HUES64 (cell line): ENCODE results near the gene TNFSF13. TPM values are rescaled to one million over a fixed set of nuclear protein-coding genes. Genes with fewer than 3 reads are reported as not detected.

ENCODE experiments used
- H3K27ac ChIP-seq: 2 replicates; pipeline ENCODE4 v1.7.0; 2013; ENCODE audit warnings: low read depth, low read length, inconsistent platforms
- H3K27me3 ChIP-seq: 2 replicates; pipeline ENCODE4 v1.6.1; 2013; ENCODE audit warnings: mild to moderate bottlenecking, low read length; ENCODE audit not compliant: insufficient read depth
- H3K36me3 ChIP-seq: 2 replicates; pipeline ENCODE4 v1.6.1; 2013; ENCODE audit warnings: mild to moderate bottlenecking, low read length; ENCODE audit not compliant: insufficient read depth
- H3K4me1 ChIP-seq: 2 replicates; pipeline ENCODE4 v1.6.1; 2013; ENCODE audit warnings: mild to moderate bottlenecking, low read length, moderate library complexity; ENCODE audit not compliant: insufficient read depth
- H3K4me3 ChIP-seq: 2 replicates; pipeline ENCODE4 v1.5.1; 2013; ENCODE audit warnings: mild to moderate bottlenecking, low read length, moderate library complexity
- H3K9ac ChIP-seq: 2 replicates; pipeline ENCODE4 v1.6.1; 2013; ENCODE audit warnings: mild to moderate bottlenecking, low read depth, low read length
- H3K9me3 ChIP-seq: 2 replicates; pipeline ENCODE4 v1.6.1; 2013; ENCODE audit warnings: low read depth, low read length; ENCODE audit not compliant: insufficient read depth
- WGBS: fragments of 150-250, 120-280 bp; methylation state at CpG from one replicate; pipeline ENCODE4 v1.1.7; 2013; ENCODE audit warnings: missing lambda C conversion rate; 5-methylcytosine and 5-hydroxymethylcytosine counted together
- polyA plus RNA-seq, 2 experiments: library from polyadenylated mRNA; stranded (reverse); fragments of 50-300 nt; gene quantifications; one replicate each; pipeline ENCODE4 v1.2.3, GENCODE V29; 2013

Gene TNFSF13
- polyA plus RNA-seq (2013, experiment 1 of 2): 1.7 TPM
- polyA plus RNA-seq (2013, experiment 2 of 2): 1.6 TPM

GRCh38 chr17:7558544-7559319 lies at the start of gene TNFSF13:
Gene TNFSF13, plus strand, starts transcription at chr17:7558750. Its CDS starts 290 bp downstream, at chr17:7559040.
- Histone ChIP-seq H3K9me3 (no peaks in the 10 kb centered on the region), H3K27ac (peak within 1 kb of the TSS; percentile 56; the same call in 1 of the 2 replicates), H3K27me3 (no peaks in the 10 kb centered on the region), H3K4me1 (peaks cover 38% of the 10 kb centered on the region), H3K36me3 (peaks cover under 1% of the 10 kb centered on the region), H3K4me3 (peak within 1 kb of the TSS; percentile 34), H3K9ac (peak within 1 kb of the TSS; percentile 29)
- whole genome bisulfite sequencing: 86% methylated on average over 16 of the region's 16 CpGs

- H3K9me3 ChIP-seq: no peaks in the 10 kb centered on the region
- H3K4me3 ChIP-seq: no peak overlapping the region
- peaks cover 99% of the 10 kb centered on the region for H3K36me3 ChIP-seq
- H3K9ac ChIP-seq: no peak overlapping the region
- H3K4me1 ChIP-seq: no peaks in the 10 kb centered on the region
- 95% methylated on average over 9 of the region's 9 CpGs for WGBS
- no peaks in the 10 kb centered on the region for H3K27me3 ChIP-seq
- no peak overlapping the region for H3K27ac ChIP-seq
Observed at GRCh38 chr17:7508846-7509245, 49.7 kb upstream of the TNFSF13 start.

- no peak overlapping the region for H3K9ac ChIP-seq
- WGBS: 96% methylated on average over 5 of the region's 5 CpGs
- H3K9me3 ChIP-seq: no peaks in the 10 kb centered on the region
- H3K27me3 ChIP-seq: no peaks in the 10 kb centered on the region
- no peak overlapping the region for H3K4me3 ChIP-seq
- H3K4me1 ChIP-seq: no peaks in the 10 kb centered on the region
- peaks cover 92% of the 10 kb centered on the region for H3K36me3 ChIP-seq
- H3K27ac ChIP-seq: no peak overlapping the region
Observed at GRCh38 chr17:7509937-7510336, 48.6 kb upstream of the TNFSF13 start.

GRCh38 chr17:7511108-7511507 lies 47.4 kb upstream of the TNFSF13 start:
- WGBS: 94% methylated on average over 10 of the region's 10 CpGs

GRCh38 chr17:7512105-7512504 lies 46.4 kb upstream of the TNFSF13 start:
- Histone ChIP-seq H3K9me3 (no peaks in the 10 kb centered on the region), H3K36me3 (peaks cover 74% of the 10 kb centered on the region), H3K27me3 (no peaks in the 10 kb centered on the region), H3K9ac (no peak overlapping the region), H3K4me3 (no peak overlapping the region), H3K27ac (no peak overlapping the region), H3K4me1 (no peaks in the 10 kb centered on the region)
- 95% methylated on average over 15 of the region's 15 CpGs for WGBS

More at GRCh38 chr17:7511108-7511507, 47.4 kb upstream of the TNFSF13 start:
- H3K4me3 ChIP-seq: no peak overlapping the region
- H3K27me3 ChIP-seq: no peaks in the 10 kb centered on the region
- peaks cover 82% of the 10 kb centered on the region for H3K36me3 ChIP-seq
- H3K9ac ChIP-seq: no peak overlapping the region
- H3K27ac ChIP-seq: no peak overlapping the region
- no peaks in the 10 kb centered on the region for H3K4me1 ChIP-seq
- H3K9me3 ChIP-seq: no peaks in the 10 kb centered on the region

GRCh38 chr17:7512824-7513540 lies 45.6 kb upstream of the TNFSF13 start:
- H3K9me3 ChIP-seq: no peaks in the 10 kb centered on the region
- no peaks in the 10 kb centered on the region for H3K27me3 ChIP-seq
- no peak overlapping the region for H3K9ac ChIP-seq
- H3K4me1 ChIP-seq: no peaks in the 10 kb centered on the region
- H3K36me3 ChIP-seq: peaks cover 65% of the 10 kb centered on the region
- 91% methylated on average over 20 of the region's 20 CpGs for WGBS
- H3K27ac ChIP-seq: no peak overlapping the region
- no peak overlapping the region for H3K4me3 ChIP-seq

- Histone ChIP-seq H3K4me1 (no peaks in the 10 kb centered on the region), H3K27ac (no peak overlapping the region), H3K9ac (no peak overlapping the region), H3K27me3 (no peaks in the 10 kb centered on the region), H3K36me3 (peaks cover 56% of the 10 kb centered on the region), H3K4me3 (no peak overlapping the region), H3K9me3 (no peaks in the 10 kb centered on the region)
- 90% methylated on average over 17 of the region's 17 CpGs for WGBS
Observed at GRCh38 chr17:7513850-7514419, 44.6 kb upstream of the TNFSF13 start.

- H3K27me3 ChIP-seq: no peaks in the 10 kb centered on the region
- no peaks in the 10 kb centered on the region for H3K4me1 ChIP-seq
- no peak overlapping the region for H3K4me3 ChIP-seq
- H3K27ac ChIP-seq: no peak overlapping the region
- WGBS: 91% methylated on average over 13 of the region's 13 CpGs
- H3K9me3 ChIP-seq: no peaks in the 10 kb centered on the region
- no peak overlapping the region for H3K9ac ChIP-seq
- H3K36me3 ChIP-seq: peaks cover 35% of the 10 kb centered on the region
Observed at GRCh38 chr17:7515911-7516610, 42.5 kb upstream of the TNFSF13 start.

GRCh38 chr17:7523033-7523432 lies 35.5 kb upstream of the TNFSF13 start:
- WGBS: 54% methylated on average over 10 of the region's 10 CpGs

GRCh38 chr17:7528842-7529241 lies 29.7 kb upstream of the TNFSF13 start:
- no peak overlapping the region for H3K9ac ChIP-seq
- H3K9me3 ChIP-seq: peaks cover 19% of the 10 kb centered on the region
- H3K27me3 ChIP-seq: no peaks in the 10 kb centered on the region
- H3K27ac ChIP-seq: no peak overlapping the region
- H3K36me3 ChIP-seq: no peaks in the 10 kb centered on the region
- H3K4me3 ChIP-seq: no peak overlapping the region
- no peaks in the 10 kb centered on the region for H3K4me1 ChIP-seq

More at GRCh38 chr17:7523033-7523432, 35.5 kb upstream of the TNFSF13 start:
- no peak overlapping the region for H3K27ac ChIP-seq
- H3K4me1 ChIP-seq: no peaks in the 10 kb centered on the region
- no peaks in the 10 kb centered on the region for H3K36me3 ChIP-seq
- no peaks in the 10 kb centered on the region for H3K27me3 ChIP-seq
- H3K4me3 ChIP-seq: no peak overlapping the region
- H3K9me3 ChIP-seq: no peaks in the 10 kb centered on the region
- H3K9ac ChIP-seq: no peak overlapping the region
